H1 (cell line): ENCODE results near the gene PLEKHH2. TPM values are rescaled to one million over a fixed set of nuclear protein-coding genes. Genes with fewer than 3 reads are reported as not detected.

Experiments
- CTCF ChIA-PET: fragments of 300-600 bp; sonication (Branson Sonifier 250); formaldehyde crosslinking; loops from one replicate; lab custom pipeline; 2021; ENCODE audit not compliant: partially characterized antibody; lab: Charles Lee
- POLR2A ChIA-PET: fragments of 300-600 bp; sonication (Branson Sonifier 250); formaldehyde crosslinking; loops from one replicate; lab custom pipeline; 2021; ENCODE audit warnings: inconsistent platforms; ENCODE audit not compliant: partially characterized antibody; lab: Charles Lee
- DNase-seq, 2 experiments: peaks; one replicate each; pipeline versions ENCODE4 v3.0.0 to v3.0.0-alpha.2; 2010 to 2022; ENCODE audit warnings: low spot score in 2 of 2, low read depth in 1 of 2, mixed read lengths in 1 of 2
- FAIRE-seq: peaks from 2 replicates; lab custom pipeline; 2011; peaks lifted over from hg19 to GRCh38; lab: Jason Lieb, UNC
- H2AFZ ChIP-seq: 2 replicates; pipeline ENCODE4 v1.8.1; 2012; ENCODE audit warnings: low read length, inconsistent platforms
- H2AK5ac ChIP-seq: 2 replicates; pipeline ENCODE4 v1.6.1; 2013; ENCODE audit warnings: low read depth, low read length
- H2BK120ac ChIP-seq: replicated peaks from 2 replicates; pipeline ENCODE3; 2013; ENCODE audit warnings: low read depth, low read length, inconsistent platforms
- H2BK12ac ChIP-seq: 2 replicates; pipeline ENCODE4 v1.6.1; 2013; ENCODE audit warnings: low read depth, low read length
- H2BK15ac ChIP-seq: 2 replicates; pipeline ENCODE4 v1.6.1; 2013; ENCODE audit warnings: low read length
- H2BK20ac ChIP-seq: 2 replicates; pipeline ENCODE4 v1.6.1; 2013; ENCODE audit warnings: low read length
- H2BK5ac ChIP-seq: 2 replicates; pipeline ENCODE4 v1.6.1; 2013; ENCODE audit warnings: low read depth, low read length
- H3K14ac ChIP-seq: 2 replicates; pipeline ENCODE4 v1.6.1; 2013; ENCODE audit warnings: inconsistent platforms; ENCODE audit not compliant: insufficient read length
- H3K18ac ChIP-seq: 2 replicates; pipeline ENCODE4 v1.6.1; 2013; ENCODE audit warnings: low read length; ENCODE audit errors: extremely low read depth
- H3K23ac ChIP-seq: 2 replicates; pipeline ENCODE4 v1.6.1; 2013; ENCODE audit warnings: inconsistent platforms; ENCODE audit not compliant: insufficient read length
- H3K23me2 ChIP-seq: 2 replicates; pipeline ENCODE4 v1.6.1; 2013; ENCODE audit warnings: low read depth, low read length
- H3K27ac ChIP-seq: 2 replicates; pipeline ENCODE4 v1.6.1; 2011; ENCODE audit warnings: low read depth, low read length, inconsistent platforms
- H3K27me3 ChIP-seq, 4 experiments: replicated peaks in 1 of 4; 1 replicate in 1 of 4; 2 replicates in 3 of 4; pipeline versions ENCODE4 v1.6.1 to v1.8.1; 2011 to 2013; ENCODE audit warnings: low read length in 3 of 4, mild to moderate bottlenecking in 3 of 4, inconsistent platforms in 2 of 4, mixed read lengths in 2 of 4, moderate library complexity in 1 of 4; ENCODE audit not compliant: control insufficient read depth in 3 of 4, insufficient read depth in 3 of 4; ENCODE audit errors: extremely low read depth in 1 of 4
- H3K36me3 ChIP-seq, 4 experiments: 2 replicates each; pipeline versions ENCODE4 v1.6.1 to v1.8.1; 2011 to 2013; ENCODE audit warnings: mild to moderate bottlenecking in 4 of 4, low read length in 3 of 4, moderate library complexity in 2 of 4, control low read depth in 1 of 4, inconsistent platforms in 1 of 4; ENCODE audit not compliant: insufficient read depth in 4 of 4, control insufficient read depth in 2 of 4
- H3K4ac ChIP-seq: replicated peaks from 2 replicates; pipeline ENCODE3; 2013; ENCODE audit warnings: low read length, low read depth, mixed read lengths, inconsistent platforms; ENCODE audit not compliant: insufficient read length
- H3K4me1 ChIP-seq, 4 experiments: replicated peaks in 1 of 4; 1 replicate in 1 of 4; 2 replicates in 3 of 4; pipeline versions ENCODE4 v1.6.1 to v1.8.1; 2011 to 2013; ENCODE audit warnings: low read length in 3 of 4, inconsistent platforms in 2 of 4, mixed read lengths in 1 of 4; ENCODE audit not compliant: insufficient read depth in 4 of 4, control insufficient read depth in 3 of 4
- H3K4me2 ChIP-seq, 2 experiments: 2 replicates each; pipeline versions ENCODE4 v1.6.1 to v1.8.1; 2011 to 2013; ENCODE audit warnings: low read depth in 2 of 2, low read length in 2 of 2, control low read depth in 1 of 2, inconsistent platforms in 1 of 2, mild to moderate bottlenecking in 1 of 2; ENCODE audit not compliant: insufficient read depth in 1 of 2
- H3K4me3 ChIP-seq, 4 experiments: fragments of 200-600, 300-600 bp in 1 of 4; sonication (generic), shearing (Covaris generic), sonication (Bioruptor Twin) in 1 of 4; 2 replicates each; pipeline versions ENCODE4 v1.5.1 to v1.8.1; 2011 to 2016; ENCODE audit warnings: low read length in 4 of 4, low read depth in 3 of 4, control low read depth in 2 of 4, inconsistent platforms in 2 of 4, mild to moderate bottlenecking in 2 of 4, mixed read lengths in 1 of 4, moderate library complexity in 1 of 4; ENCODE audit not compliant: insufficient read depth in 2 of 4; ENCODE audit errors: extremely low read depth in 1 of 4
- H3K56ac ChIP-seq: replicated peaks from 2 replicates; pipeline ENCODE3; 2013; ENCODE audit warnings: low read depth, mild to moderate bottlenecking, mixed read lengths, low read length, inconsistent platforms; ENCODE audit not compliant: insufficient read length
- H3K79me1 ChIP-seq: 2 replicates; pipeline ENCODE4 v1.6.1; 2013; ENCODE audit warnings: low read depth, low read length, control low read depth
- H3K79me2 ChIP-seq, 2 experiments: 2 replicates each; pipeline versions ENCODE4 v1.6.1 to v1.8.1; 2012 to 2013; ENCODE audit warnings: low read length in 2 of 2, mild to moderate bottlenecking in 2 of 2, inconsistent platforms in 1 of 2; ENCODE audit not compliant: insufficient read depth in 2 of 2, control insufficient read depth in 1 of 2
- H3K9ac ChIP-seq, 4 experiments: replicated peaks in 1 of 4; 1 replicate in 1 of 4; 2 replicates in 3 of 4; pipeline versions ENCODE4 v1.6.1 to v1.8.1; 2011 to 2013; ENCODE audit warnings: low read depth in 3 of 4, low read length in 3 of 4, control low read depth in 2 of 4, mild to moderate bottlenecking in 2 of 4, moderate library complexity in 2 of 4, inconsistent platforms in 1 of 4; ENCODE audit errors: extremely low read depth in 1 of 4
- H3K9me3 ChIP-seq, 2 experiments: 2 replicates each; pipeline versions ENCODE4 v1.6.1 to v1.8.1; 2012 to 2013; ENCODE audit warnings: mild to moderate bottlenecking in 2 of 2, moderate library complexity in 2 of 2, control low read depth in 1 of 2, inconsistent platforms in 1 of 2, low read depth in 1 of 2, low read length in 1 of 2, mixed read lengths in 1 of 2; ENCODE audit not compliant: insufficient read depth in 2 of 2
- H4K20me1 ChIP-seq, 2 experiments: replicated peaks in 1 of 2; 2 replicates each; pipeline versions ENCODE3 to v1.8.1; 2011 to 2013; ENCODE audit warnings: inconsistent platforms in 2 of 2, low read length in 2 of 2, mild to moderate bottlenecking in 1 of 2; ENCODE audit not compliant: insufficient read depth in 2 of 2, control insufficient read depth in 1 of 2
- H4K5ac ChIP-seq: 2 replicates; pipeline ENCODE4 v1.6.1; 2013; ENCODE audit warnings: low read length, low read depth, mixed read lengths, inconsistent platforms; ENCODE audit not compliant: insufficient read length
- H4K8ac ChIP-seq: 2 replicates; pipeline ENCODE4 v1.8.0; 2013; ENCODE audit warnings: mild to moderate bottlenecking, moderate library complexity, low read length, inconsistent platforms; ENCODE audit not compliant: insufficient read depth; ENCODE audit errors: extremely low read depth
- H4K91ac ChIP-seq: replicated peaks from 2 replicates; pipeline ENCODE3; 2013; ENCODE audit warnings: low read length, mixed read lengths, inconsistent platforms; ENCODE audit not compliant: insufficient read length
- E2F6 ChIP-seq: IDR thresholded peaks from 2 replicates; pipeline ENCODE4 v1.6.1; 2012; ENCODE audit warnings: inconsistent platforms
- NRF1 ChIP-seq: IDR thresholded peaks from 2 replicates; pipeline ENCODE4 v1.6.1; 2011; ENCODE audit warnings: mild to moderate bottlenecking, low read depth, low read length, improper control_type of control experiment
- PHF8 ChIP-seq: fragments of 200-600 bp; sonication (generic); conservative IDR thresholded peaks from 2 replicates; pipeline ENCODE4 v1.7.1; 2012; ENCODE audit warnings: low read depth, mild to moderate bottlenecking, inconsistent platforms, low read length, moderate library complexity
- RFX5 ChIP-seq: IDR thresholded peaks from 2 replicates; pipeline ENCODE4 v1.6.1; 2011; ENCODE audit warnings: low read depth, low read length, improper control_type of control experiment, borderline replicate concordance
- SIRT6 ChIP-seq: IDR thresholded peaks from one replicate; pipeline ENCODE4 v1.7.1; 2012; ENCODE audit warnings: low read length, inconsistent platforms
- SP4 ChIP-seq: IDR thresholded peaks from 2 replicates; pipeline ENCODE4 v1.6.1; 2012; ENCODE audit warnings: low read length, inconsistent platforms
- TAF7 ChIP-seq: optimal IDR thresholded peaks from 2 replicates; pipeline ENCODE3; 2011; ENCODE audit warnings: low read depth, mild to moderate bottlenecking, inconsistent platforms, low read length, moderate library complexity, borderline replicate concordance
- TBP ChIP-seq: IDR thresholded peaks from 2 replicates; pipeline ENCODE4 v1.6.1; 2011; ENCODE audit warnings: low read depth, low read length, improper control_type of control experiment
- WGBS, 2 experiments: shearing (Covaris generic) in 1 of 2; methylation state at CpG; one replicate each; pipeline versions ENCODE4 v1.1.6 to v1.1.7; 2013 to 2015; ENCODE audit warnings: low lambda C conversion rate in 2 of 2, mixed read lengths in 2 of 2, inconsistent platforms in 1 of 2, low coverage in 1 of 2, missing lambda C conversion rate in 1 of 2; ENCODE audit not compliant: insufficient replicate concordance in 2 of 2, insufficient coverage in 1 of 2, insufficient read length in 1 of 2; ENCODE audit errors: extremely low coverage in 1 of 2, missing lambda C conversion rate in 1 of 2; 5-methylcytosine and 5-hydroxymethylcytosine counted together
- polyA plus RNA-seq, 7 experiments: library from polyadenylated mRNA; depleted of rRNA in 3 of 7; stranded (reverse) in 5 of 7; unstranded in 2 of 7; fragments of >200 nt in 5 of 7; fragments of 200-250 nt in 2 of 7; gene quantifications; 1 replicate in 5 of 7; 2 replicates in 1 of 7; 4 replicates in 1 of 7; pipeline versions ENCODE4 v1.2.1 to v1.2.3, GENCODE V29; 2011 to 2013; ENCODE audit warnings: missing spikeins in 2 of 7, mixed read lengths in 2 of 7
- total RNA-seq: library from RNA; stranded (reverse); fragmentation: NEBNext Ultra II Directional; extraction: Animal tissue kit (Norgen Biotek cat#: 25700); gene quantifications from 2 replicates; pipeline ENCODE4 v1.2.1, GENCODE V29; 2021

PLEKHH2 gene
- total and polyA plus RNA-seq, 2 of the 8 experiments (the other 6 are each of a cell fraction or from before 2014, with no cell fraction given), result 2.2 to 5.0 TPM

GRCh38 chr2:43715300-43716098 lies 78.4 kb downstream of the PLEKHH2 start:
- 82% methylated on average over 4 of the region's 4 CpGs; no CpG with 5 or more reads in 1 of the 2 experiments for WGBS, 2 experiments
- no peak overlapping the region for H2BK5ac ChIP-seq
- no peak overlapping the region for H2AFZ ChIP-seq
- H3K23ac ChIP-seq, result no peak overlapping the region
- no peak for FAIRE-seq
- H2AK5ac ChIP-seq, result no peak overlapping the region
- H3K79me2 ChIP-seq, result no peaks in the 10 kb centered on the region
- no peak overlapping the region for H2BK20ac ChIP-seq
- no peak overlapping the region for H2BK15ac ChIP-seq
- ChIA-PET CTCF (interaction anchor here (0.6 to 1.0 kb wide), 3 partner anchors 80 to 111 kb away, joined by 3 read pairs; no protein-coding TSS in a partner anchor), POLR2A (no interaction called here)
- H3K27me3 ChIP-seq, result no peaks in the 10 kb centered on the region
- no peak overlapping the region for H4K5ac ChIP-seq
- no peak overlapping the region for H3K14ac ChIP-seq
- no peak overlapping the region for H2BK120ac ChIP-seq
- H3K4ac ChIP-seq, result no peak overlapping the region
- no peak overlapping the region for H3K56ac ChIP-seq
- H3K4me3 ChIP-seq, result no peak overlapping the region
- peaks cover 0 to 7% (median 3%) of the 10 kb centered on the region in 4 experiments; a peak in 3 of 7 replicates for H3K4me1 ChIP-seq
- no peaks in the 10 kb centered on the region for H3K79me1 ChIP-seq
- no peak overlapping the region for H3K18ac ChIP-seq
- H3K36me3 ChIP-seq, result no peaks in the 10 kb centered on the region
- H2BK12ac ChIP-seq, result no peak overlapping the region
- no peaks in the 10 kb centered on the region for H3K23me2 ChIP-seq
- no peaks in the 10 kb centered on the region for H3K9me3 ChIP-seq
- H4K8ac ChIP-seq, result no peak overlapping the region
- H3K4me2 ChIP-seq, result no peak overlapping the region
- TF ChIP-seq TAF7 (no peak), TBP (no peak), SIRT6 (no peak), PHF8 (no peak), RFX5 (no peak), E2F6 (no peak), NRF1 (no peak), SP4 (no peak)
- H3K27ac ChIP-seq, result no peak overlapping the region
- H4K91ac ChIP-seq, result no peak overlapping the region
- no peak for DNase-seq
- H3K9ac ChIP-seq, result no peak overlapping the region
- H4K20me1 ChIP-seq, result no peaks in the 10 kb centered on the region
